Measurements from ENCODE around the gene SNCB. TPM values are rescaled to one million over a fixed set of nuclear protein-coding genes. Genes with fewer than 3 reads are reported as not detected.

SNCB gene
- total and polyA plus RNA-seq, 3 donors from 2014 or later: 0.31 to 0.74 (median 0.62) TPM

- no peaks in the 10 kb centered on the region for H3K9me3 ChIP-seq
- H3K4me1 ChIP-seq: no peaks in the 10 kb centered on the region
- H3K27ac ChIP-seq: no peak overlapping the region
- H3K36me3 ChIP-seq (ENCODE audit: low read depth, missing control alignments): no peaks in the 10 kb centered on the region
- no peak for DNase-seq
- no peaks in the 10 kb centered on the region for H3K27me3 ChIP-seq
- intact Hi-C loops (cut with DNase I; ENCODE audit: low total_unique reads): no loop called here
- 63% methylated on average over 9 to 10 of the region's 10 CpGs for WGBS, 2 donors
- TF ChIP-seq CTCF (IDR thresholded peaks at IDR 0.05): no peak
- no peak for TF ChIP-seq POLR2A (IDR thresholded peaks at IDR 0.05)
- H3K4me3 ChIP-seq: no peak overlapping the region
Observed at GRCh38 chr5:176676361-176676824, 46.1 kb upstream of the SNCB start.

- no peaks in the 10 kb centered on the region for H3K9me3 ChIP-seq
- intact Hi-C loops (cut with DNase I; ENCODE audit: low total_unique reads): no loop called here
- peak in 2 of 3 experiments; percentile 27 to 33 for TF ChIP-seq CTCF (IDR thresholded peaks at IDR 0.05)
- no peak for TF ChIP-seq POLR2A (IDR thresholded peaks at IDR 0.05)
- H3K27me3 ChIP-seq: no peaks in the 10 kb centered on the region
- H3K36me3 ChIP-seq (ENCODE audit: low read depth, missing control alignments): no peaks in the 10 kb centered on the region
- no peaks in the 10 kb centered on the region for H3K4me1 ChIP-seq
- H3K4me3 ChIP-seq: no peak overlapping the region
- no peak for DNase-seq
- H3K27ac ChIP-seq: no peak overlapping the region
- 73 to 78% methylated on average over 18 to 19 of the region's 19 CpGs for WGBS, 2 donors
Observed at GRCh38 chr5:176675676-176676360, 45.5 kb upstream of the SNCB start.

GRCh38 chr5:176674799-176675198 is 44.5 kb upstream of the SNCB start:
- no peak for TF ChIP-seq POLR2A (IDR thresholded peaks at IDR 0.05)
- no peak for TF ChIP-seq CTCF (IDR thresholded peaks at IDR 0.05)
- DNase-seq: no peak
- Histone ChIP-seq H3K9me3 (no peaks in the 10 kb centered on the region), H3K4me1 (no peaks in the 10 kb centered on the region), H3K36me3 (ENCODE audit: low read depth, missing control alignments) (no peaks in the 10 kb centered on the region), H3K27ac (no peak overlapping the region), H3K4me3 (no peak overlapping the region), H3K27me3 (no peaks in the 10 kb centered on the region)
- WGBS, 2 donors: 88 to 93% methylated on average over 17 of the region's 17 CpGs
- intact Hi-C loops (cut with DNase I; ENCODE audit: low total_unique reads): no loop called here

- 89 to 94% methylated on average over 17 to 18 of the region's 18 CpGs for WGBS, 2 donors
- intact Hi-C loops (cut with DNase I; ENCODE audit: low total_unique reads): no loop called here
- TF ChIP-seq POLR2A (IDR thresholded peaks at IDR 0.05): no peak
- no peak for TF ChIP-seq CTCF (IDR thresholded peaks at IDR 0.05)
- Histone ChIP-seq H3K27ac (no peak overlapping the region), H3K27me3 (no peaks in the 10 kb centered on the region), H3K36me3 (ENCODE audit: low read depth, missing control alignments) (no peaks in the 10 kb centered on the region), H3K4me1 (no peaks in the 10 kb centered on the region), H3K9me3 (no peaks in the 10 kb centered on the region), H3K4me3 (no peak overlapping the region)
- DNase-seq: no peak
Observed at GRCh38 chr5:176673651-176674583, 43.6 kb upstream of the SNCB start.
